Heart left ventricle (tissue), 16 donors: Measurements from ENCODE around the gene MPPED2. TPM values are rescaled to one million over a fixed set of nuclear protein-coding genes. Genes with fewer than 3 reads are reported as not detected.

Experiments
- ATAC-seq, 4 donors: fragments of 200-7000 bp; cut with Tn5 transposase; one replicate each; pipeline ENCODE4 v1.9.1; 2020 to 2022; ENCODE audit warnings: moderate library complexity in 4 of 4, mild to moderate bottlenecking in 3 of 4, moderate number of reproducible peaks in 1 of 4
- DNase-seq, 5 donors: peaks; one replicate each; pipeline ENCODE4 v3.0.0-alpha.2; 2020
- H3K27ac ChIP-seq, 12 donors: fragments of 200-600 bp; sonication (generic) in 4 of 12; one replicate each; pipeline versions ENCODE4 v1.5.0 to v1.8.0; 2016 to 2022; ENCODE audit warnings: mild to moderate bottlenecking in 2 of 12
- H3K27me3 ChIP-seq, 9 donors: fragments of 200-600 bp; sonication (generic) in 2 of 9; one replicate each; pipeline versions ENCODE4 v1.5.1 to v1.8.0; 2016 to 2022; ENCODE audit warnings: mild to moderate bottlenecking in 3 of 9
- H3K36me3 ChIP-seq, 9 donors: fragments of 200-600 bp; sonication (generic) in 2 of 9; one replicate each; pipeline versions ENCODE4 v1.5.0 to v1.8.0; 2018 to 2022; ENCODE audit warnings: mild to moderate bottlenecking in 2 of 9
- H3K4me1 ChIP-seq, 12 donors: fragments of 200-600 bp; sonication (generic) in 4 of 12; one replicate each; pipeline versions ENCODE4 v1.5.0 to v1.8.0; 2016 to 2022; ENCODE audit warnings: mild to moderate bottlenecking in 3 of 12
- H3K4me3 ChIP-seq, 12 donors: fragments of 200-600 bp; sonication (generic) in 4 of 12; one replicate each; pipeline versions ENCODE4 v1.5.0 to v1.8.0; 2017 to 2022; ENCODE audit warnings: mild to moderate bottlenecking in 9 of 12, moderate library complexity in 4 of 12
- H3K9me3 ChIP-seq, 12 donors: fragments of 200-600 bp; sonication (generic) in 4 of 12; one replicate each; pipeline versions ENCODE4 v1.5.0 to v1.8.0; 2016 to 2022; ENCODE audit warnings: mild to moderate bottlenecking in 1 of 12
- POLR2A ChIP-seq, 2 donors: fragments of 450-650 bp; IDR thresholded peaks; one replicate each; pipeline ENCODE4 v1.6.1; 2017; ENCODE audit warnings: antibody characterized with exemption in 2 of 2, mild to moderate bottlenecking in 2 of 2, moderate library complexity in 2 of 2
- WGBS, 4 donors: extraction: QIAGEN DNeasy Blood & Tissue Kit in 2 of 4; methylation state at CpG; one replicate each; pipeline versions ENCODE4 v1.1.5 to v1.1.7; 2013 to 2018; 5-methylcytosine and 5-hydroxymethylcytosine counted together
- intact Hi-C, 10 donors: fragments of 100-400 bp; cut with DNase I; formaldehyde crosslinking; loops; one replicate each; pipeline versions ENCODE4 v1.11.1 to v1.14.2; 2022
- polyA plus RNA-seq, 2 donors: library from polyadenylated mRNA; stranded (reverse); fragments of 200-250 nt; gene quantifications; one replicate each; pipeline ENCODE4 v1.2.3, GENCODE V29; 2013
- total RNA-seq, 9 donors: library from RNA; depleted of rRNA in 2 of 9; stranded (reverse); fragments of >200 nt in 2 of 9; fragmentation: NEBNext Ultra II Directional in 3 of 9; extraction: Animal tissue kit (Norgen Biotek cat#: 25700) in 3 of 9; gene quantifications; one replicate each; pipeline versions ENCODE4 v1.1.0 to v1.2.4, GENCODE V29; 2016 to 2023
- TF ChIP-seq, protein P1 (sequence below), 12 donors: fragments of 200-600 bp; sonication (generic) in 4 of 12; IDR thresholded peaks; one replicate each; pipeline versions ENCODE4 v1.5.0 to v1.8.0; 2018 to 2022; ENCODE audit warnings: antibody characterized with exemption in 12 of 12, mild to moderate bottlenecking in 5 of 12
- donor health status: ischemic (EF 13 %, LVEDD 7.1; RV severe dilation, severe dysfunction).
- donor health status: healthy with polysubstance abuse.
- donor health status: DM: no; HTN: yes; CAD: no.
- donor health status: DM: no; HTN: no; CAD: no.
- donor health status: ischemic (EF 25% LVEDD 6.9; RV normal size, moderate dysfunction).
- donor health status: ischemic (EF 25% LVEDD 5.7; RV mildly dilated, moderate dysfunction).
- donor health status: healthy.
- donor health status: DM: yes; HTN: yes; CAD: no.
- donor health status: ischemic (EF 35%, LVEDD 5.7; RV mildly dilated, moderate dysfunction).
- donor health status: nonischemic (EF 11% LVEDD 7.7; RV severe dilation, severe dysfunction).
- donor health status: DM: yes; HTN: yes; CAD: no.
- donor health status: PGD.
- donor health status: ischemic (EF 29% LVEDD 5.4; RV normal size, mild dysfunction).
- donor health status: nonischemic (EF 23%, LVEDD 6.1; RV moderate dilation, normal function).

The MPPED2 gene
- total and polyA plus RNA-seq, 11 donors: 2.7 to 14.3 (median 8.4) TPM

DNA sequence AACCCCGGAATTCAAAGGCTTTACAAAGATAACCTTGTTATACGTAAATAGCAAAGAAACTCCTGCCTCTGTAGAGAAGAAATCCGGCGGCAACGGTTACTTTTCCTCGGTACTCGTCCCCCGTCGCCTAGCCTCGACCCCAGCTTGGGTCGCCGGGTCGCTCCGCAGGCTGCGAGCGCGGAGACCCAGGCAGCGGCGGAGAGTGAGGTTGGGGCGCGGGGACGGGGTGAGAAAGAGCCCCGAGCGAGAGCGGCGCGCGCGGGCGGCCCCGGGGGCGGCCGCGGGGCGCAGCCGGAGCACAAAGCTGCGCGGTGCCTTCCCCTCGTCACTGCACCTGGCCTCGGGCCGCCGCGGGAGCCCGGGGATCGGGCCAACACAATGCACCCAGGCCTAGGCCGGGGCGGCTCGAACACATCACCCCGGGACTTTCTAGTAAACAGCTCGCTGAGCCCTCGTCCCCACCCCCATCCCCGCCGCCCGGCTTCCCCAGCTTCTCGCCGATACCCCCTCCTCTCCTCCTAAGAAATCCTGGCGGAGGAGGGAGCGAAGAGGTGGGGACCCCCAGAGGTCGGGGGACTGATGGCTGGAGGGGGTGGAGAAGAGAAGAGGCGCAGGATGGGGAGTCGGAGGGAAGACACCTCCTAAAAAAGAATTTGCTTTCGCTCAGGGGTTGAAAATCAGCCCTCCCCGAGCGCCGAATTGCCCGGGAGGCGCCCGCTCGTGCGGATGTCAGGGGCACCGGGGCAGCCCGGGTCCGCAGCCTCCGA is 845 bp downstream of the MPPED2 start:
- H3K27ac ChIP-seq: peak overlapping the region; percentile 83 to 95 (median 88)
- H3K9me3 ChIP-seq: no peaks in the 10 kb centered on the region
- TF ChIP-seq, protein P1, sequence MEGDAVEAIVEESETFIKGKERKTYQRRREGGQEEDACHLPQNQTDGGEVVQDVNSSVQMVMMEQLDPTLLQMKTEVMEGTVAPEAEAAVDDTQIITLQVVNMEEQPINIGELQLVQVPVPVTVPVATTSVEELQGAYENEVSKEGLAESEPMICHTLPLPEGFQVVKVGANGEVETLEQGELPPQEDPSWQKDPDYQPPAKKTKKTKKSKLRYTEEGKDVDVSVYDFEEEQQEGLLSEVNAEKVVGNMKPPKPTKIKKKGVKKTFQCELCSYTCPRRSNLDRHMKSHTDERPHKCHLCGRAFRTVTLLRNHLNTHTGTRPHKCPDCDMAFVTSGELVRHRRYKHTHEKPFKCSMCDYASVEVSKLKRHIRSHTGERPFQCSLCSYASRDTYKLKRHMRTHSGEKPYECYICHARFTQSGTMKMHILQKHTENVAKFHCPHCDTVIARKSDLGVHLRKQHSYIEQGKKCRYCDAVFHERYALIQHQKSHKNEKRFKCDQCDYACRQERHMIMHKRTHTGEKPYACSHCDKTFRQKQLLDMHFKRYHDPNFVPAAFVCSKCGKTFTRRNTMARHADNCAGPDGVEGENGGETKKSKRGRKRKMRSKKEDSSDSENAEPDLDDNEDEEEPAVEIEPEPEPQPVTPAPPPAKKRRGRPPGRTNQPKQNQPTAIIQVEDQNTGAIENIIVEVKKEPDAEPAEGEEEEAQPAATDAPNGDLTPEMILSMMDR (IDR thresholded peaks at IDR 0.05): no peak
- TF ChIP-seq POLR2A (IDR thresholded peaks at IDR 0.05): no peak
- ATAC-seq: peak; percentile 22 to 67 (median 60)
- H3K36me3 ChIP-seq: peaks cover 0 to 4% (median 0%) of the 10 kb centered on the region in 9 donors
- peak overlapping the region; percentile 64 to 97 (median 88) for H3K4me3 ChIP-seq
- peaks cover 0 to 34% (median 0%) of the 10 kb centered on the region in 9 donors for H3K27me3 ChIP-seq
- DNase-seq: peak; percentile 35 to 67 (median 46)
- intact Hi-C loops: loop anchor here (5.0 to 10.0 kb wide), 16 partner anchors 101 to 332 kb away; no protein-coding TSS in a partner anchor
- peaks cover 0 to 22% (median 4%) of the 10 kb centered on the region in 12 donors for H3K4me1 ChIP-seq
- 0 to 2% (median 0%) methylated on average over 35 to 74 of the region's 74 CpGs for WGBS, 4 donors

DNA sequence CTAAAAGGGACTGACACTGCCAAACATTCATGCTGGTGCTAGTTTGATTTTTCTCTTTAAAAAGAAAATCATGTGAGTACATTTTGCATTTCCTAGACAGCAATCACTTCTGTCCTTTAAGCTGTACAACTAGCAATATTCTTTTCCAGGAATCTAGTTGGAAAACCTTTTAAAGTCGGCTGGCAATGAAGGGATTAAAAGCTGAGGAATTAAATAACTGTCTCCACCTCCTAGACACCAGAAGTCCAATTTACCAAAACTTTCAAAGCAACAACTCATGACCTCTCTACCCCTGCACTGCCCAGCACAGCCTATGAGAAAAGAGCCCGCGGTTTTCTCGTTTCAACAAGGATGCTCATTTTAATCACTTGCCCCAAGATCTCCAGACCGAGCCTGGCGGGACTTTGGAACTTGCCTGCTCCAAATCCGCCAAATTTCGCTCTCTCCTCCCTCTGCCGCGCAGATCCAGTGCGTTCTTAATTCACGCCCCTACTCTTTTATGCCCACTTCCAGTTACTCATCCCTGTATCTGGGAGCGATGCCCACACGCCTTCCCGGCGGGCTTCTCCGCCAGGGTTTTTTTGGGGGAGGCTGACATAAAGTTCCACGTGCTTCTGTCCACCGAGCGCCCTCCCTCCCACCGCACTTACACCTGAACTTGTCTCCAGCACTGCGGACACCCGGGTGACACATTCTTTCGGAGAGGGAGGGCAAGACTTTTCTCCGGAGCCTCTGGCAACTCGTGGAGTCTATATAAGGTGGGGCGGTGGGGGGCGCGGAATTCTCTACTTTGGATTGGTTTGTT is 2.5 kb downstream of the MPPED2 start:
- ATAC-seq: peak in 3 of 4 donors; percentile 6 to 28 (median 9)
- peak overlapping the region in 3 of 12 donors; percentile 88 to 95 (median 93) for H3K27ac ChIP-seq

DNA sequence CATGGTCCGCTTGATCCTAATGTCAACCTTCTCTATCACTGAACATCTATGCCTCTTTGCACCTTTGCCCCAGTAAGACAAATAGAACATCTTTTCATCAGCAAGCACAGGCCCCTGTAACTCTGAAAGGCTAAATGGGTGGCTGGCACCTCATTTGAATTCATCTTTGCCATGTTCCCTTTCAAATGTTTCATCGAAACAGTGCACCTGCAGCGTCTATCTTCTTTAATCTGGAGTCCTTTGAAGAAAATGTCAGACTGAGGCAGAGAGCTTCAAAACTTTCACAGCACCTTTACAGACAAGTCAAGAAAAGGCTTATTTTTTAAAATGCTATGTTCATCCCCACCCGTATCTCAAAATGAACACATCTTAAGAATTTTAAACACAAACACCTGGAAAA is 3.4 kb downstream of the MPPED2 start:
- no peak overlapping the region for H3K27ac ChIP-seq
- intact Hi-C loops: loop anchor here (5.0 to 10.0 kb wide), 12 partner anchors 98 to 332 kb away; no protein-coding TSS in a partner anchor
- H3K4me1 ChIP-seq: peaks cover 0 to 22% (median 4%) of the 10 kb centered on the region in 12 donors

More for the DNA sequence above, 2.5 kb downstream of the MPPED2 start:
- TF ChIP-seq POLR2A (IDR thresholded peaks at IDR 0.05): no peak
- TF ChIP-seq, protein P1 (IDR thresholded peaks at IDR 0.05): no peak
- Histone ChIP-seq H3K36me3 (peaks cover 0 to 20% (median 5%) of the 10 kb centered on the region in 9 donors), H3K4me3 (peak overlapping the region in 11 of 12 donors; percentile 64 to 97 (median 87)), H3K27me3 (peaks cover 0 to 34% (median 0%) of the 10 kb centered on the region in 9 donors), H3K9me3 (no peaks in the 10 kb centered on the region), H3K4me1 (peaks cover 0 to 22% (median 4%) of the 10 kb centered on the region in 12 donors)
- WGBS, 4 donors: 30 to 41% (median 36%) methylated on average over 29 of the region's 29 CpGs
- DNase-seq: peak; percentile 18 to 60 (median 36)
- intact Hi-C loops: loop anchor here (5.0 to 10.0 kb wide), 12 partner anchors 99 to 331 kb away; no protein-coding TSS in a partner anchor

More for the DNA sequence above, 3.4 kb downstream of the MPPED2 start:
- H3K27me3 ChIP-seq: peaks cover 0 to 34% (median 0%) of the 10 kb centered on the region in 9 donors
- peaks cover 0 to 24% (median 5%) of the 10 kb centered on the region in 9 donors for H3K36me3 ChIP-seq
- TF ChIP-seq, protein P1 (IDR thresholded peaks at IDR 0.05): no peak
- TF ChIP-seq POLR2A (IDR thresholded peaks at IDR 0.05): no peak
- no peak overlapping the region for H3K4me3 ChIP-seq
- no peak for DNase-seq
- 91 to 99% (median 97%) methylated on average over 4 of the region's 4 CpGs for WGBS, 4 donors
- H3K9me3 ChIP-seq: no peaks in the 10 kb centered on the region
- ATAC-seq: no peak
